SIG-M5 treated with dmso at 0.1 percent for 504 hours (cell line): ENCODE measurements around the gene CKB.
A peak's percentile ranks its signal among the peaks of the same experiment; 100 is the strongest.
"Not testable (repeated sequence)": the region's sequence is repeated elsewhere in the genome, so short reads cannot be mapped to it uniquely, and the experiment has no call there.

Experiments used
- DNase-seq: peaks from one replicate; lab custom pipeline; 2025; ENCODE audit not compliant: unreplicated experiment; lab: John Stamatoyannopoulos, UW

CKB gene

DNA sequence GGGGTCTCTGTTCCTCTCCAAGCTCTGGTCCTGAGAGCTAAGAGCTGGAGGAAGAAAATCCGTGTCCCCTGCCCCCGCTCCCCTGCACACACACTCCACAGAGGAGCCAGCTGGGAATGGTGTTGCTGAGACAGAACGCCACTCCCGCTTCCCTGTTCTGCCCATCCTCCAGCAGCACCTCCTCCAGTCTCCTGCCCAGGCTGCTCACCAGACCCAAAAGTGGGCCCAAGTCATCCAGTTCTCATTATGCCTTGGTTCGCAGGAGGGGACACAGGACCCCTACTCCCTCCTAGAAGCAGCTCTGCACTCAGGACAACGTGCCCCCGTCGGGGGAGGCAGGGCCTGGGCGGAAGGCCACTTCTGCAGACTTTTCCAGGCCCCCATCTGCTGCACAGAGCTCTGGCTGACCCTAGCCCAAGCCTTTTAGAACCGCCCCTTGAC is 5.5 kb upstream of the CKB start:
- no peak for DNase-seq

DNA sequence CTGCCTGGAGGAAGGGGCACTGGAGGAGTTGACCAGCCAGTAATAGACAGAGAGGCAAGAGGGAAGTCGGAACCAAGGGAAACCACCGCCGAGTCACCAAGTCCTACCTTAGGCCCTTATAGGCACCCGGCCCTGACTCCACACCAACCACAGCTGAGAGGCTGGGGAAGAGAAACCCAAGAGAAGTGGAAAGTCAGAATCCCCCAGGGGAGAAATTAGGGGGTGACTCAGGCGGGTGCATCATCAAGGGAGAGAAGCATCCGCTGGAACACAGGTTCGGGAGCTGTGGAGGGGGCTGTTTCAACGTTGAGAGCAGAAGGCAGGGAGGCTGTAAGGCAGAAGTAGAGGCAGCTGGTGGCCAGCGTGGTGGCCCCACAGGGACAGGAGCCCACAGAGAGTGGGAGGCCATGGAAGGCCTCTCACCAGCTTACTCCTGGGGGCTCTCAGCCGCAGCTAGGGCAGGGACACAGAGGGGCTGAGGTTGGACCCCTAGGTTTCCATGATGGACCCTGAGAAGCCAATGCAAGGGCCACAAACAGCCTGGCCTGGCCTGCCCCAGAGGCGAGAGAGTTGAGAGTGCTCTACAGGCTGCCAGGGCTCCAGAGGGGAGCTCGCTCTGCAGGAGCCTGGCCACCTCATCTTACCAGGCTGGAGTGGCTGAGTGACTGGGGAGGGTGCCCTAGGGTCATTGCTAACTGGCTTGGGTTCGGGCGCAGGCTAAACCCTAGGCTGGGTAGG is 4.9 kb upstream of the CKB start:
- DNase-seq: peak; percentile 32

DNA sequence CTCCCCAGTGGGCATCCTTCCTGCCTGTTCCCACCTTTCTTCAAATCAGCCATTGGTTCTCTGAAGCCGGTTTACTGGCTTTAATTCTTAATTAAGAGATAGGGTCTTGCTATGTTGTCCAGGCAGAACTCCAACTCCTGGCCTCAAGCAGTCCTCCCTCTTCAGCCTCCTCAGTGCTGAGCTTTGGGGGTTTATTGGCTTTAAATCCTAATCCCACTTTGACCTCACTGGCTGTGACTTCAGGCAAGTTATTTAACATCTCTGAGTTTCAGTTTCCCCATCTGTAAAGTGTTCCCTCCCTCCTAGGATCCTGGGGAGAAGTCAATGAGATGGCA is 4.3 kb upstream of the CKB start:
- no peak for DNase-seq

DNA sequence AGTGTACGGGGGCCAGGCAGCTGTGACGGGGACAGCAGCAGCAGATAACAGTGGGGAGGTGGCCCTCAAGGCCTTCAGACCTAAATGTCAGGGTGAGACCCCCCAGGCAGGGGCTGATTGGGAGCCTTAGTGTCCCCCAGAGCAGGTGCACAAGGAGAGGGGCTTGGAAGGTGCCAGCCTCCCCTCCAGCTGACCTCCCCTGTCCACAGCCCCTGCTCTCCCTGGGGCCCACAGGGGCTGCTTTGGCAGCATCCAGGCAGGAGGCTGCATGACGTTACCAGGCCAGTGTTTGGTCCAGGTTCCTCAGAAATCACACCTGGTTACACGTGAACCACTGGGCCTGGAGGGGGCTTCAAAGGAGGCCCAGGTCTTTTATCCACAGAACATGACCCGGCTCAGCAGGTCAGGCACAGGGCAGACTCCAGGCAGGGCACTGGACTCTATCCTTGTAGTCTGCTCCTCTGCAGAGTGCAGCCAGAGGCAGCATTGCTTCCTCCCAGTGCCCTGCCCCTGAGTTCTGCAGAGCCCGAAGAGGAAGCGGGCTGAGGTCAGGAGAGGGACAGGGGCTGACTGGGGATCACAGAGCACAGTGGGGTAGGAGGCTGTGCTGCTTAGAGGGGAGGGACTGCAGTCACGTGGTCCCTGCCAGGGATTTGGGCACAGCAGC is 3.8 kb upstream of the CKB start:
- DNase-seq: peak; percentile 23

DNA sequence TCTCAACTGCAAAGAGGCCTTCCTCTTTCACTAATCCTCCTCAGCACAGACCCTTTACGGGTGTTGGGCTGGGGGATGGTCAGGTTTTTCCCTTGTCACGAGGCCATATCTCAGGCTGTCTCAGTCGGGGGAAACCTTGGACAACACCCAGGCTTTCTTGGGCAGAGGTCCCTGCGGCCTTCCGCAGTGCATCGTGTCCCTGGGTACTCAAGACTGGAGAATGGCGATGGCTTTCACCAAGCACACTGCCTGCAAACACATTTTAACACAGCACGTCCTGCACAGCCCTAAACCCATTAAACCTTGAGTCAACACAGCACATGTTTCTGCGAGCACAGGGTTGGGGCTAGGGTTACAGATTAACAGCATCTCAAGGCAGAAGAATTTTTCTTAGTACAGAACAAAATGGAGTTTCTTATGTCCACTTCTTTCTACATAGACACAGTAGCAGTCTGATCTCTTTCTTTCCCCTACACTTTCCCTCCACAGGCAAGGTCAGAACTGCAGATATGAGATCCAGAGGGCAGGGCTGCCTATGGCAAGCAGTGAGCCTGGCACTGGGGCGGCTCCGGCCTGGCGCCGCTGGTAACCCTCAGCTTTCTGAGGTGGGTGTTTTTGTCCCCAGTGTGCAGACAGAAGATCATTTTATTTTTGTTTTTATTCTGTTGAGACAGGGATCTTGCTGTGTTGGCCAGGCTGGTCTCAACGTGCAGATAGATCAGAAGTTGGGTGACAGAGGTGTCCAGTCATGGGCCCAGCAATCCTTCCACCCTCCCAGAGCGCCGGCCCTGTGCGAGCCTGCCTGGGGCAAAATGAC is 3.0 kb upstream of the CKB start:
- not testable (repeated sequence) for DNase-seq

DNA sequence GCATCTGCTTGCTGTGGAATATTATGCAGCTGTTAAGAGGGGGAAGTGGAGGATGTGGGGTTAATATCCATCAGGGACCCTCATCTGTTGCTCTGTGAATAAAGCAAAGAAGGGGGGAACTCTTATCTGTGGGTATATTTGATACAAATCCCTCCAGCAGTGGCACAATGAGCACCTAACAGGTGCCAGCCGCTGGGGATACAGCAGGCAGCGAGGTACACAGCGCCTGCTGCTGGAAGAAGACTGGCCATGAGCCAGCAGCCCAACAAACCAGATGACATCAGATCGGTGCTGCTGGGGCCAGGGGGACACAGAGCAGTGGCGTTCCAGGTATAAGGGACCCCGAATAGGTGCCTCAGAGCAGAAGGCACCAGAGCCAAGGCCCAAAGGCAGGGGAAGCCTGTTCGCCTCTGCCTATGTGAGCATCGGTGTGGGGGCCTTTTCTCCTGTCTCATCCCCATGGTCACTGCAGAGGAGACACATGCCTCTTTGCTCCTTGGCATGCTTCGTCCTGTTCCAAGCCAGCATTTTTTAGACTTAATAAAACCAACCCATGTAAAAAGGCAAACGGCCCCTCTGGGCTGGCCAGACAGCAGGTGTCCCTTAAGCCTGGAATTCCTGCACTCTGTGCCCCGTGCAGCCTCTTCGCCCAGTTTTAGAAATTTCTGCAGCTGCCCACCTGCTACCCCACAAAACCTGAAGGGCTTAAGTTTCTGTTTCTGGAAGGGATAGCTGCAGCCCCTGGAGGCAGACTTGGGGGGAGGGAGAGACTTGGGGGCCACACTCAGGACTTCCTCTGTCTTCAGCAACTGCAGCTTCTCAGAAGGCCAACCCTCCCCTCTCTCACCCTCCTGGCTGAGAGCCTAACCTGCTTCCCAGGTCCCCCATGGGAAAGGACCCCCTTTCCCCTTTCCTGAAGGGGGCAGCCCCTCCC is 1.6 kb upstream of the CKB start:
- no peak for DNase-seq

DNA sequence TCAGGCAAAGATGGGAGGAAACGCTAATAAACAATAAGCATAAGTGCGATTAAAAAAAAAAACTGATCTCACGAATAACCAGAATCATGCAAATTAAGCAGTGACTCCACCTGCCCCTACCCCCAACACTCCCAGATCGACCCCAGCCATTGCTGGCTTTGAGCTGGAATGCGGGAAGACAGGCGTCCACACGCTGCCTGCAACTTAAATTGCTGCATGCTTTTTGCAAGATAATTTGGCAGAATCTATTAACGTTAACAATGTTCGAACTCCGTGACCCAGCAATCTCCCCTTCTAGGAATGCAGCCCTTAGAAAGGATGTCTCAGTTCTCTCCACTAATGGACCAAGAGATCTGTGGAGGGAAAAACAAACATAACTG is 935 bp upstream of the CKB start:
- DNase-seq: no peak

DNA sequence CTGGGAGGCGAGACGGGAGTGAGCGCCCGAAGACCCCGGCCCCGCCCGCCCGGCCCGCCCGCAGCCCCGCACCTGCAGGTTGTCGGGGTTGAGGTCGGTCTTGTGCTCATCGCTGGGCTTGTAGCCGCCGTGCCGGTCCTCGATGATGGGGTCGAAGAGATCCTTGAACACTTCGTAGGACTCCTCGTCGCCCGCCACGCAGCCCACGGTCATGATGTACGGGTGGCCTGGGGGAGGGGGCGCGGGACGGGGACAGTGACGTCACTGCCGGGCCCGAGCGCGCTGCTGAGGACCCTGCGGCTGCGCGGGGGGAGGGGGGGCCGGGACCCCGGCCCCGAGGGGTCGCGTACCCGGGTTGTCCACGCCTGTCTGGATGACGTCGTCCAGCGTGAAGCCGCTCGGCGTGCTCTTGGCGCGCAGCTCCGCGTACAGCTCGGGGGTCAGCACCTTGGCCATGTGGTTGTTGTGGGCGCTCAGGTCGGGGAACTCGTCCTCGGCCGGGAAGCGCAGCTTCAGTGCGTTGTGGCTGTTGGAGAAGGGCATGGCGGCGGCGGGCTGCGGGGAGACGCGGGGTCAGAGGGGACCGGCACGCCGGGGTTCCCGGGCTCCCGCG is 573 bp downstream of the CKB start:
- DNase-seq: no peak

DNA sequence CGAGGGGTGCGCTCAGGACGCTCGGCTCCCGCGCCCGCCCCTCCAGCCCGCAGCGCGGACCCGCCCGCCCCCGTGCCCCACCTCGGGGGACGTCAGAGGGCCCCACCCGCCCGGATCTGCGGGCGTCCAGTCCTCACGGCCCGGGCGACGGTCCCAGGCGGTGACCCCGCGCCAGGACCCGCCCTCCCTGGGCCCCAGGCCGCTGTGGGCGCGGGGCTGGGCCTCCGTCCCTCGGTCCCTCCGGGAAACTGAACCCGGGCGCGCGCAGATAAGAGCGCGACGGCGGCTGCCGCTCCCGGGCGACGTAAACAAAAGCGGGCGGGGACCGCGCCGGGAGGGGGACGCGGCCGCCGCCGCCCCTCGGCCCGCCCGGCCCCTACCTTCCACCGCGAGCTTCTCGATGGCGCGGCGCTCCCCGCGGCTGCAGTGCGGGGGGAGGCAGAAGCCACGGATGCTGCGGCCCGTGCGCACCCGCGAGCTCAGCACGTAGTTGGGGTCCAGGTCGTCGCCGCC is 1.1 kb downstream of the CKB start:
- DNase-seq: no peak

DNA sequence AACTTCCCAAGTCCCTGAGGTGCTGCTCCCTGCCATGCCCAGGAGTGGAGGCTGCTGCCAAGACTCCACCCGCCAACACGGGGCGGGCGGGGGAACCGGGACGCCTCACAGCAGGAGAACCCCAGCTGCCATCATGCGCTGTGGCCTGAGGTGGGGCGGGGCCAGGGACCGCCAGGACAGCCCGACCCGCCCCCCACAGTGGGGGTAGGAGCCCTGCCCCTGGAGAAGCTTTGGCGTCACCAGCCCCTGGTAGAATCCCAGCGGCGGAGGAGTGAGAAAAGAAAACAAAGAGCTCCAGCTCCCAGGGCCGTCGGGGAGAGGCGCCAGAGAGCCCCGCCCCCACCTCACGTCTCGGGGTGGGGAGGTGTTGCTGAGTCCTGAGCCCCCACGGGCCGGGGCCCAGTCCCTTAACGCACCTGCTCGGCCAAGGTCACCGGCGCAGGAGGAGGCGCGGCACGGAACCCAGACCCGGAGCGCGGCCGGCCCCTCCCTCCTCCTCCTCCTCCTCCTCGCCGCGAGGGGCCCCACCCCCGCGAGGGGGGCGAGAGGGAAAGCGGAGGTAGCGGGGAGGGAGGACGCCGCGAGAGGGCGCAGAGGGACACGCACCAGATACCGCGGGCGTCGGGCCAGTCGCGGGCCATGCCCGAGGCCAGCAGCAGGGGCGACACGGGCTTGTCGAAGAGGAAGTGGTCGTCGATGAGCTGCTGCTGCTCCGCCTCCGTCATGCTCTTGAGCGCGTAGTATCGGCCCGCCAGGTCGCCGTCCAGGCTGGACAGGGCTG is 1.8 kb downstream of the CKB start:
- DNase-seq: peak; percentile 74

DNA sequence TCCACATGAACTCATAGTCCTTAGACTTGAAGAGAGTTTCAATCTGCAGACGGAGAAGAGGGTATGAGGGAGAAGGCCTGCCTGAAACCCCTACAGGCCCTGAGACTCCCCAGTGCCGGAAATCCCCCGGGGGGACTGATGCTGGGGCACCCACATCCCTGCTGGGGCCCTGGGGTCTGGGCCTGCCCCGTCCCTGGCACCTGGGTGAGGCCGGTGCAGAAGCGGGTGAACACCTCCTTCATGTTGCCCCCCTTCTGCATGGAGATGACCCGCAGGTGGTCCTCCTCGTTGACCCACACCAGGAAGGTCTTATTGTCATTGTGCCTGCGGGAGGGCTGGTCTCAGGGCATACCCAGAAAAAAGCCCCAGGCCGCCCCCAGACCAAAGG is 2.4 kb downstream of the CKB start:
- DNase-seq: no peak

DNA sequence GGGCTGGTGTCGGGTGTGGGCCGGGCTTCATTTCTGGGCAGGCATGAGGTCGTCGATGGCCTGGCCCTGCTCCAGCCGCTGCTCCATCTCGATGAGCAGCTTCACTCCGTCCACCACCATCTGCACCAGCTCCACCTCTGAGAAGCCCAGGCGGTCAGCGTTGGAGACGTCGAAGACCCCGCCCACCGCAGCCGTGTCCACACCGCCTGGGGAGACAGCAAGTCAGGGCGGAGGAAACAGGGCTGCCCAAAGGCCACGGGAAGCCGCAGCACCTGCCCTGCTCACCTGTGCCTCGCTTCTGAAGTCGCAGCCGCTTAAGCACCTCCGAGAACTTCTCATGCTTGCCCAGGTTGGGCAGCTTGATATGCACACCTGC is 2.8 kb downstream of the CKB start:
- DNase-seq: no peak

DNA sequence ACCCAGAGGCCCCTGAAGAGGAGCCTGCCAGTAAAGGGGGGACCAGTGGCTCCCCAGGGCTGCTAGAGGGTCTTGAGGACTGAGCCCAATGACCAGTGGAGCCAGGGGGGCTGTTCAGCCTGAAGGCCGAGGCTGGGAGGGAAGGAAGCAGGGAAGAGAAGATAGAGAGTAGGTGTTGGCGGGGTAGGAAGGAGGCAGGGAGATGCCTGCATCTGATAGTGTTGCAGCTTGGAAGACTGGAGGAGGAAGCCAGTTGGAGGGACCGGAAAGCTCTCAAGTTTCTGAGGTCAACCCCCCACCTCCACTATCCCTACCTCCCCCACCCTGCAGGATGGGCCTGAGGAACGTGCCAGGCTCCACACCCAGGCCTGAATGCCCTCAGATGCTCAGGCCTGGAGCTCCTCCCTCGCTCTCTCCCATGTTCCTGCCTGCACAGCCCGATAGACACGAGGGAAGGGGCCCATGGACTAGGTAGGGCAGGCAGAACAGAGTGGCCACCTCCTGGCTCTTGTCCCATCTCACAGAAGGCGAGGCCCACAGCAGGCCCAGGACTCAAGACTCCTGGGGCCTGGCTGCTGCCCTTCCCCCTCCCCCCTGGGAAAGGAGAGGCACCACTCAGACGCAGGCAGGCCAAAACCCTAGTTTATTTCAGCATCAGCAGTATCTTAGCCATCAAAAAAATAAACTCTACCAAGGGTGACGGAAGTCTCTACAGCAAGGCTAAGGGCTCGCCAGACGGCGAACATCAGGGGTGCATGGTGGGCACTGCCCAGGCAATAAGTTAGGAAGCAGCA is 3.4 kb downstream of the CKB start:
- DNase-seq: no peak

DNA sequence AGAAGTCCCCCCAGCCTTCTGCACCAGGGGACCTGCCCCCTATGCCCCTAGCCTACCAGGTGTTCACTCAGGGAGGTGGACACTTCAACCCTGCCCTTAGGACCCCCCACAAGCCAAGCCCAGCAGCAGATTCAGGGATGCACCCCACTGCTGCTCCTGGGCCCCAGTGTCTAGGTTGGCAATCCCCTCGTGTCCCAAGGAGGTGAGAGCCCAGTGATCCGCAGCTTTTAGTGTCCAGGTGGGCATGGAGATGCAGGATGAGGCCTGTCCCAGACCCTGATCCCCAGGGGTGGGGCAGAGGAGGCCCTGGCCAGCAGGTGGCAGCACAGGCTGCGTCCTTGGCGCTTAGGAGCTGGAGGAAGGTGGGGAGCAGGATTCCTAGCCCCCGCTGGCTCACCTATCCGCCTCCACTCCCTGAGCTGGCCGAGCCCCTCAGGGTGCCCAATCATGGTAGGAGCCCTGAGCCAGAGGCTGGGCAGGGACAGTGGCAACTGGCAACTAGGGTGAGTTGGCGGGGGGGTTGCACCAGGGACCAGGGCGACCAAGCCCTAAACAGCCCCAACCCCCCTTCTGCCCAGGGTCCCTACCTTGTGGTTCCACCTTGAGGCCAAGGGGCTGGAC is 4.1 kb downstream of the CKB start:
- no peak for DNase-seq

DNA sequence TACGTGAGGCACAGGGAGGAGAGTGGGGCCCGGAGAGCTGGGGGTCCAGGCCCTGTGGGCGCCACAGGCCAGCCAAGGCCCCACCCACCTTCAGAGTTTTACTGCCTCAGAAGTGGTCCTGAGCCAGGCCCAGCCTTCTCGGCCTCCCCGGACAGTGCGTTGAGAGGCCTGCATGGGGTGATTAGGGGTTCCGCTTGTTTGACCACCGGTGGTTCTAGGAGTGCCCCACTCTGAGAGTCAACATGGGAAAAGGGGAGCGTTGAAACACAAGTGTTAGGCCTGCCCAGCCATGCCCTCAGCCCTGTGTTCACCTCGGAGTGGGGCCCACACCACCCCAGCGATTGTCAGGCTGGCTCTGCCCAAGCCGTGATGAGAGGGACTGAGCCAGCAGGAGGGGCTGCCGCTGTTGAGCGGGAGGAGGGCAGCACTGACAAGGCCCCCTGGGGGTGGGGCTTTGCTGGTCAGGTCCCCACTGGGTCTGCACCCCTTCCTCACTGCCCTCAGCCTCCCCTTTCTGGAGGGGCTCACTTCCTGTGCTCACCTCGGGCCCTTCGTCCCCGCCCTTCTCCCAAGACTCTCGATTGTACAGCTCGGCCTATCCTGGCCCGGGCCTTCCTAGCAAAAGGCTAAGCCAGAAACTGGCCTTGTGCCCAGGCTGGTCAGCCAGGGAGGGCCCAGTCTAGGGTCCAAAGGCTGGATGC is 4.8 kb downstream of the CKB start:
- DNase-seq: no peak

DNA sequence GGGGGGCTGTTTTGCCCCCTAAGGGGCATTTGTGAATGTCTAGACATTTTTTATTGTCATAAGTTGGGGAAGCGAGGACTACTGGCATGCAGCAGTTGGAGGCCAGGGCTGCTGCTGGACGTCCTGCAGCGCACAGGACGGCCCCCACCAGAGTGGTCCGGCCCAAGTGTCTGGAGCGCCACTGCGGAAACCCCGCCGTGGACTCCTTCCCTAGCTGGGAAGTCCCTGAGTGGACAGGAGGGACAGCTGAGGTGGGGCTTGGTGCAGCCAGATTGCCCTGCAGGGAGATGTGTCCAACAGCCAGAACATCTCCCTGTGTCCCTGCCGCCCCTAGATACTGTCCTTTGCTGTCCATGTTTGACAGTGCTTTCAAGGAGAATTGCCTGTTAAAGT is 5.5 kb downstream of the CKB start:
- DNase-seq: no peak

DNA sequence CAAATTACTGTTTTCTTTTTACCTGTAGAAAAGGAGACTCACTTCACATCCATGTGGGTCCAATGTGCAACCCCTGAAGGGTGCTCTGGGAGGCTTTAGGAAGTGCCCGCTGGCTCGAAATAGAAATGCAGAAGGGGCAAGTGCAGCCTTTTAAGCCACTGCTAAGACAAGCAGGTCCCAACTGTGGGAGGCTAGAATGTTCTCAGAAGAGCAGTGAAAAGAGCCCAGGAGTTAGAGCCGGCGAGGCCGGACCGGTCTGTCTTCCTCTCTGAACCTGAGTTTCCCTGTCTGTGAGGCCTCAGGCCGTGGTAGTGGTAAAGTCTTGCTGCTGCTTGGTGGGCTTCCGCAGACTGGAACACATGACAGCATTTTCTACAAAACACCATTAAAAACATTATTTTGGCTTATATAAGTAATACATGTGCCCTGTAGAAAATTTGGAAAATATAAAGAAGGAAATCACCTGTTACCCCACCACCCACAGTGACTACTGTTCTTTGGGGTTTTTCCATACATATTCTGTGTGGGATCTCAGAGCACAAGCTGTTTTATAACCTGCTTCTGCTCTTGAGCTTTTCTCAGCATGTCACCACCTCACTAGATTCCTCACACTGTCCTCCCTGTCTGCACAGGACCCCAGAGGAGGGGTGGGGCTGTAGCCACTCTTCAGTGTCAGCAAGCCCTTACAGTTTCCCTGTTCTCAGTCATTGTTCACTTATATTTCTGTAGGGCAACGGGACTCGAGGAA is 6.0 kb downstream of the CKB start:
- no peak for DNase-seq
